Measurements from ENCODE around the gene HSPG2. TPM values are rescaled to one million over a fixed set of nuclear protein-coding genes. Genes with fewer than 3 reads are reported as not detected.

HSPG2 gene
- total RNA-seq, 4 donors from 2014 or later = 311 to 1,021 (median 351) TPM

- Histone ChIP-seq H3K4me3 (no peak overlapping the region), H3K27me3 (no peaks in the 10 kb centered on the region), H3K36me3 (no peaks in the 10 kb centered on the region), H3K27ac (peak overlapping the region; percentile 78 to 98 (median 98)), H3K4me1 (peaks cover 24 to 100% (median 70%) of the 10 kb centered on the region in 3 donors), H3K9me3 (no peaks in the 10 kb centered on the region)
- no peak for ATAC-seq
- 58 to 83% methylated on average over 4 to 12 of the region's 20 CpGs for WGBS, 2 donors (ENCODE audit: low coverage in 1 of 2)
- TF ChIP-seq EP300 (IDR thresholded peaks at IDR 0.05) = no peak
- TF ChIP-seq, protein P1, sequence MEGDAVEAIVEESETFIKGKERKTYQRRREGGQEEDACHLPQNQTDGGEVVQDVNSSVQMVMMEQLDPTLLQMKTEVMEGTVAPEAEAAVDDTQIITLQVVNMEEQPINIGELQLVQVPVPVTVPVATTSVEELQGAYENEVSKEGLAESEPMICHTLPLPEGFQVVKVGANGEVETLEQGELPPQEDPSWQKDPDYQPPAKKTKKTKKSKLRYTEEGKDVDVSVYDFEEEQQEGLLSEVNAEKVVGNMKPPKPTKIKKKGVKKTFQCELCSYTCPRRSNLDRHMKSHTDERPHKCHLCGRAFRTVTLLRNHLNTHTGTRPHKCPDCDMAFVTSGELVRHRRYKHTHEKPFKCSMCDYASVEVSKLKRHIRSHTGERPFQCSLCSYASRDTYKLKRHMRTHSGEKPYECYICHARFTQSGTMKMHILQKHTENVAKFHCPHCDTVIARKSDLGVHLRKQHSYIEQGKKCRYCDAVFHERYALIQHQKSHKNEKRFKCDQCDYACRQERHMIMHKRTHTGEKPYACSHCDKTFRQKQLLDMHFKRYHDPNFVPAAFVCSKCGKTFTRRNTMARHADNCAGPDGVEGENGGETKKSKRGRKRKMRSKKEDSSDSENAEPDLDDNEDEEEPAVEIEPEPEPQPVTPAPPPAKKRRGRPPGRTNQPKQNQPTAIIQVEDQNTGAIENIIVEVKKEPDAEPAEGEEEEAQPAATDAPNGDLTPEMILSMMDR (IDR thresholded peaks at IDR 0.05) = no peak
- no peak for TF ChIP-seq POLR2A (IDR thresholded peaks at IDR 0.05)
- TF ChIP-seq POLR2AphosphoS5 (IDR thresholded peaks at IDR 0.05) = no peak
These were observed 20.5 kb downstream of the HSPG2 start for GRCh38 chr1:21916447-21917238.

DNA sequence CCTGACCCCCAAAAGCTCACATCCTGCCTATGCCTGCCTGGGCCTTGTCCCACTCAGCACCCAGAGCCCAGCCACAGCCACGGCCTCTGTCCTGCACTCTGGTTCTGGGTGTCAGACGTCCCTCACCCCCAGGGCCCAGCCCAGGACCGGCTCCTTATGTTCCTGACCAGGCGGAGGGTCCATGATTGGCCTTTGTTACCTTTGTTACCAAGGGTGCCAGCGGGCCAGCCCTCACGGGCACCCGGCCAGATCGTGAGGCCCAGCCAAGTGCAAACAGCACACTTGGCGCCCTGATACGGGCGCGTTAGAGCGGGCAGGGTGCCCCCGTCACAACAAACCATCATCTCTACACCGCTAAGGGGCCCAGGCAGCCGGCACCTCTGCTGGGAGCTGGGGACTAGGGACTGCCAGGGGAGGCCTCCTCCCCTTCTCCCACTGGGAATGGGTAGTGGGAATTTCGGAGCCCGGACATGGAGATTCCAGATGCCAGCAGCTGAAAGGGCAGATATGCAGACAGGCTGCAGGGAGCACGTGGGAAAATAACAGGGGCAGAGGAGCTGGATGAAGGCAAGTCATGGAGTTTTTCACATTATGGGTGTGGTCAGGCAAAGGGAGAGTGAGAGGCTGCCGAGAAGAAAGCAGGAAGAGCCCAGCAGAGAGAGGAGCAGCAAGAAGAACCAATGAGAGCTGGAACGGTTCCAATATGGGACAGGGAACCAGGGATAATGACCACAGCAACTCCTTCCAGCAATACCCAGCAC is 22.1 kb downstream of the HSPG2 start:
- H3K27ac ChIP-seq = peak overlapping the region; percentile 96 to 98 (median 98)
- no peaks in the 10 kb centered on the region for H3K27me3 ChIP-seq
- no peak for TF ChIP-seq EP300 (IDR thresholded peaks at IDR 0.05)
- TF ChIP-seq, protein P1 (IDR thresholded peaks at IDR 0.05) = no peak
- no peak for TF ChIP-seq POLR2A (IDR thresholded peaks at IDR 0.05)
- peak; percentile 46 for TF ChIP-seq POLR2AphosphoS5 (IDR thresholded peaks at IDR 0.05)
- 0 to 4% methylated on average over 2 of the region's 21 CpGs for WGBS, 2 donors (ENCODE audit: low coverage in 1 of 2)
- H3K4me1 ChIP-seq = peaks cover 33 to 100% (median 70%) of the 10 kb centered on the region in 3 donors
- H3K4me3 ChIP-seq = no peak overlapping the region
- H3K9me3 ChIP-seq = no peaks in the 10 kb centered on the region
- ATAC-seq = peak; percentile 29
- H3K36me3 ChIP-seq = no peaks in the 10 kb centered on the region

DNA sequence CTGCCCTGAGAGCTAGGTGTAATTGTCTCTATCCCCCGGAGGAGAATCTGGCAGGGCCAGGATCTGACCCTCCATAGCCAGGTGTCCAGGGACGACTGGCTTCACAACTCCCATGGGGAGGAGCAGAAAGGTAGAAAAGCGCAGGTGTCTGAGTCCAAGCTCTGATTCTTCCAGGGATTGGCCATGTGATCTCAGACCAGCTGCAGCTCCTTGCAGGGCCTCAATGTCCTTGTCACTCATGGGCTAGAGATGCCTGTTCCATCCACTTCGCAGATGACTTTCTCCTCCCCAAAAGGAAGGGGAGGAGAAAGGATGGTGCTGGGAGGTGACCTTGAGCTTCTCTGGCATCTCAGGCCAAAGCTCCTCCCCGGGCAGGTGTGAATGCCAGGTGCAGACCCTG is 22.7 kb downstream of the HSPG2 start:
- peaks cover 35 to 100% (median 70%) of the 10 kb centered on the region in 3 donors for H3K4me1 ChIP-seq
- 42 to 45% methylated on average over 3 to 5 of the region's 5 CpGs for WGBS, 2 donors (ENCODE audit: low coverage in 1 of 2)

DNA sequence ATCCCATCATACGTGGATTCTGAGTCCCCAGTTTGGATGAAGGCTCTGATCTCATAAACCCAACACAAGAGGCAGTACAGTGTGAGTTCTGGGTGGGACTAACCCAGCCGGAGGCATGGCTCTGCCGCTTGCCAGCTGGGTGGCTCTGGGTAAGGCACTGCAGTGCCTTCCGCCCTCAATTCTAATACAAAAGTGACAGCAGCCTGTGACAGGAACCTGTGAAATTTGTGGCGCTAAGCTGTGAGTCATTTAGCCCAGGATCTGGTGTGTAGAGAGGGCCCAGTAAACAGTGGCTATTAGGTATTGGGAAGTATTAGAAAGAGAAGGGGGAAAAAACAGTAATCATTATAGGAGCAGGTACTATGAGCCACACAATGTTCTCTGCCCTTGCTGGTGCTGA is 23.3 kb downstream of the HSPG2 start:
- 6% methylated on average over 5 of the region's 5 CpGs; no CpG with 5 or more reads in 1 of the 2 donors for WGBS, 2 donors (ENCODE audit: low coverage in 1 of 2)
- no peak overlapping the region for H3K4me3 ChIP-seq
- H3K4me1 ChIP-seq = peaks cover 37 to 100% (median 72%) of the 10 kb centered on the region in 3 donors
- no peaks in the 10 kb centered on the region for H3K27me3 ChIP-seq
- H3K36me3 ChIP-seq = no peaks in the 10 kb centered on the region
- H3K9me3 ChIP-seq = no peaks in the 10 kb centered on the region
- TF ChIP-seq EP300 (IDR thresholded peaks at IDR 0.05) = no peak
- TF ChIP-seq, protein P1 (IDR thresholded peaks at IDR 0.05) = no peak
- TF ChIP-seq POLR2AphosphoS5 (IDR thresholded peaks at IDR 0.05) = peak; percentile 43
- peak overlapping the region; percentile 96 to 98 (median 98) for H3K27ac ChIP-seq
- ATAC-seq = peak; percentile 30

More for the DNA sequence above, 22.7 kb downstream of the HSPG2 start:
- Histone ChIP-seq H3K36me3 (no peaks in the 10 kb centered on the region), H3K27ac (peak overlapping the region; percentile 96 to 98 (median 98)), H3K9me3 (no peaks in the 10 kb centered on the region), H3K4me3 (no peak overlapping the region), H3K27me3 (no peaks in the 10 kb centered on the region)
- TF ChIP-seq POLR2AphosphoS5 (IDR thresholded peaks at IDR 0.05) (no peak), EP300 (IDR thresholded peaks at IDR 0.05) (no peak), POLR2A (IDR thresholded peaks at IDR 0.05) (no peak)
- TF ChIP-seq, protein P1 (IDR thresholded peaks at IDR 0.05) = no peak
- no peak for ATAC-seq

All from gastroesophageal sphincter (tissue), 4 donors.